OCI-LY7 (cell line): ENCODE data around the gene LPCAT1. TPM values are rescaled to one million over a fixed set of nuclear protein-coding genes. Genes with fewer than 3 reads are reported as not detected.

Experiments used
- BruUV-seq: library from RNA; stranded (reverse); fragments of 400-500 nt; replicated peaks from 2 replicates; lab custom pipeline; 2021; lab: Mats Ljungman, UMichigan
- CTCF ChIA-PET: fragments of 300-600 bp; sonication (Branson Sonifier 250); formaldehyde crosslinking; loops from one replicate; lab custom pipeline; 2022; ENCODE audit warnings: antibody characterized with exemption; ENCODE audit not compliant: unreplicated experiment; lab: Charles Lee
- POLR2A ChIA-PET: fragments of 300-600 bp; sonication (Branson Sonifier 250); formaldehyde crosslinking; loops from one replicate; lab custom pipeline; 2022; ENCODE audit warnings: antibody characterized with exemption; lab: Charles Lee
- DNase-seq: peaks from one replicate; pipeline ENCODE4 v3.0.0-alpha.2; 2015; ENCODE audit warnings: low spot score
- H2AFZ ChIP-seq: fragments of 200-600 bp; sonication (generic), shearing (Covaris generic); 2 replicates; pipeline ENCODE4 v1.6.1; 2014; ENCODE audit warnings: mild to moderate bottlenecking, antibody characterized with exemption, low read length, moderate library complexity
- H3K27ac ChIP-seq: fragments of 200-600 bp; sonication (generic); 2 replicates; pipeline ENCODE4 v1.5.1; 2014; ENCODE audit warnings: mixed run types, low read depth, mild to moderate bottlenecking, moderate library complexity, low read length, inconsistent platforms; ENCODE audit not compliant: poor library complexity, severe bottlenecking
- H3K36me3 ChIP-seq: fragments of 200-600 bp; sonication (generic); 2 replicates; pipeline ENCODE4 v1.6.1; 2014; ENCODE audit warnings: mild to moderate bottlenecking, antibody characterized with exemption, low read length, moderate library complexity, mixed read lengths; ENCODE audit not compliant: insufficient read depth
- H3K4me1 ChIP-seq: fragments of 200-600 bp; sonication (generic); 2 replicates; pipeline ENCODE4 v1.5.1; 2014; ENCODE audit warnings: mild to moderate bottlenecking, low read length; ENCODE audit not compliant: insufficient read depth, poor library complexity, severe bottlenecking
- H3K4me2 ChIP-seq: fragments of 200-600 bp; sonication (generic); 2 replicates; pipeline ENCODE4 v1.6.1; 2014; ENCODE audit warnings: mild to moderate bottlenecking, low read length
- H3K4me3 ChIP-seq: fragments of 200-600 bp; sonication (generic); 2 replicates; pipeline ENCODE4 v1.5.1; 2014; ENCODE audit warnings: mild to moderate bottlenecking, low read depth, low read length; ENCODE audit not compliant: poor library complexity, severe bottlenecking
- H3K79me2 ChIP-seq: fragments of 200-600 bp; sonication (generic); 2 replicates; pipeline ENCODE4 v1.6.1; 2016; ENCODE audit warnings: low read depth, mild to moderate bottlenecking, low read length, moderate library complexity, mixed read lengths; ENCODE audit not compliant: insufficient read depth
- H3K9me2 ChIP-seq: fragments of 200-600 bp; sonication (generic); 2 replicates; pipeline ENCODE4 v1.6.1; 2016; ENCODE audit warnings: mild to moderate bottlenecking, low read length, mixed read lengths; ENCODE audit not compliant: insufficient read depth
- H3K9me3 ChIP-seq: fragments of 200-600 bp; sonication (generic); 2 replicates; pipeline ENCODE4 v1.6.1; 2014; ENCODE audit warnings: mild to moderate bottlenecking, mixed run types, low read length, mixed read lengths
- H4K20me1 ChIP-seq: fragments of 200-600 bp; sonication (generic); 2 replicates; pipeline ENCODE4 v1.6.1; 2014; ENCODE audit warnings: mild to moderate bottlenecking, antibody characterized with exemption, low read length, moderate library complexity, mixed read lengths; ENCODE audit not compliant: insufficient read depth
- EZH2phosphoT487 ChIP-seq: fragments of 200-600 bp; sonication (generic); IDR thresholded peaks from 2 replicates; pipeline ENCODE4 v1.6.1; 2018; ENCODE audit warnings: low read depth, borderline replicate concordance, mild to moderate bottlenecking, mixed run types, antibody characterized with exemption, low read length, moderate library complexity, mixed read lengths
- intact Hi-C: fragments of 100-400 bp; cut with micrococcal nuclease; formaldehyde crosslinking; loops from one replicate; pipeline ENCODE4 v1.10.0; 2022; ENCODE audit not compliant: unreplicated experiment
- total RNA-seq, 2 experiments: library from RNA; depleted of rRNA in 1 of 2; stranded (reverse); fragments of >200 nt in 1 of 2; shearing (Covaris generic) in 1 of 2; gene quantifications; 2 replicates each; pipeline ENCODE4 v1.2.3, GENCODE V29; 2014 to 2022
- TF ChIP-seq, protein P1 (sequence below): fragments of 200-600 bp; sonication (generic); conservative IDR thresholded peaks from 2 replicates; pipeline ENCODE4 v1.5.1; 2014; ENCODE audit warnings: mild to moderate bottlenecking, antibody characterized with exemption, low read length, moderate library complexity, mixed read lengths

The LPCAT1 gene
- total RNA-seq, 2 experiments from 2014 or later = 47.7 to 63.6 TPM

DNA sequence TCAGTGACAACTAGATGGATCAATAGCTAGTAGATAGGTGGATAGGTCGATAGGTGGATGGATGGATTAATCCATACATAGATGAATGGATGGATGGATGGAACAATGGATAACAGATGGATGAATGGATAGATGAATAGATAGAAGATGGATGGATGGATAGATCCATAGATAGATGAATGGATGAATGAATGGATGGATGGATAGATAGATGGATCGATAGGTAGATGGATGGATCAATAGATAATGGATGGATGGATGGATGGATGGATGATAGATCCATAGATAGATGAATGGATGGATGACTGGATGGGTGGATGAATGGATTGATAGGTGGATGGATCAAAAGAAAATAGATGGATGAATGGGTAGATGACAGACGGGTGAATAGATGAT, 83.7 kb downstream of the LPCAT1 start:
- Histone ChIP-seq H3K4me2 (no peak overlapping the region), H3K4me1 (no peaks in the 10 kb centered on the region), H3K9me3 (no peaks in the 10 kb centered on the region), H4K20me1 (no peaks in the 10 kb centered on the region), H2AFZ (no peak overlapping the region), H3K4me3 (no peak overlapping the region), H3K79me2 (no peaks in the 10 kb centered on the region), H3K36me3 (no peaks in the 10 kb centered on the region), H3K27ac (no peak overlapping the region), H3K9me2 (no peaks in the 10 kb centered on the region)
- ChIA-PET CTCF (no interaction called here), POLR2A (no interaction called here)
- TF ChIP-seq EZH2phosphoT487 = no peak
- TF ChIP-seq, protein P1, sequence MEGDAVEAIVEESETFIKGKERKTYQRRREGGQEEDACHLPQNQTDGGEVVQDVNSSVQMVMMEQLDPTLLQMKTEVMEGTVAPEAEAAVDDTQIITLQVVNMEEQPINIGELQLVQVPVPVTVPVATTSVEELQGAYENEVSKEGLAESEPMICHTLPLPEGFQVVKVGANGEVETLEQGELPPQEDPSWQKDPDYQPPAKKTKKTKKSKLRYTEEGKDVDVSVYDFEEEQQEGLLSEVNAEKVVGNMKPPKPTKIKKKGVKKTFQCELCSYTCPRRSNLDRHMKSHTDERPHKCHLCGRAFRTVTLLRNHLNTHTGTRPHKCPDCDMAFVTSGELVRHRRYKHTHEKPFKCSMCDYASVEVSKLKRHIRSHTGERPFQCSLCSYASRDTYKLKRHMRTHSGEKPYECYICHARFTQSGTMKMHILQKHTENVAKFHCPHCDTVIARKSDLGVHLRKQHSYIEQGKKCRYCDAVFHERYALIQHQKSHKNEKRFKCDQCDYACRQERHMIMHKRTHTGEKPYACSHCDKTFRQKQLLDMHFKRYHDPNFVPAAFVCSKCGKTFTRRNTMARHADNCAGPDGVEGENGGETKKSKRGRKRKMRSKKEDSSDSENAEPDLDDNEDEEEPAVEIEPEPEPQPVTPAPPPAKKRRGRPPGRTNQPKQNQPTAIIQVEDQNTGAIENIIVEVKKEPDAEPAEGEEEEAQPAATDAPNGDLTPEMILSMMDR = no peak
- intact Hi-C loops = no loop called here
- DNase-seq = no peak
- BruUV-seq = no TSS peak

DNA sequence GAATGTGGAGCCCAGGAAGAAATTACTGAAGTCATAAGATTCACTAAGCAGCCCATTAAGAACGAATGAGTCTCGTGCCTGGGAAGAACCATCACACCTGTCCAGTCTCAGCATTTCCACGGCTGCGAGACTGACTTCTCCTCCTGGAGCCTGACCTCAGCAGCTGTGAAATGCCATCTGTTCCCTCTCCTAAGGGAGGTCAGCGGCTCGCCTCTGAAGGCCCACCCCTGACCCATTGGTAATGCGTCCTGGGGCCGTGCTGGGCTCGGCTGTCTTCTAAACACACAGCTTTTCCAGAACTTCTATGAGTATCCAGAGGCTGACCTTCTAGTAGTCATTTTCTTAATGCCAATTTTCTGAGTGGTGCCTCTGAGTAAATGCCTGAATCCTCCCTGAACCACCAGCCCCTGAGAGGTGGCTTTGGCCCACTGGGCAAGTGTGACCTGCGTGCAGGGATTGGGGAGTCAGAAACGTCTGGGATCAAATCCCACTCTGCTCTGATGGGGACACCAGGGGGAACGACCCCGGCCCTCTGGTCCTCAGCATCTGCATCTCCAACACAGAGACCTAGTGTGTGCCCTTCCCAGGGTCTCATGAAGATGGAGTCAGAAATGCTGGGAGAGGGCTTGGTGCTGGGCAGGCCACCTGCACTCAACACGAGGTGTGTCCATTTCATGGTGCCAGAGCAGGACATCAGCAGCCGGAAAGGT, 84.2 kb downstream of the LPCAT1 start:
- no peaks in the 10 kb centered on the region for H3K9me2 ChIP-seq
- no peak overlapping the region for H2AFZ ChIP-seq
- no peaks in the 10 kb centered on the region for H4K20me1 ChIP-seq
- H3K4me2 ChIP-seq = no peak overlapping the region
- POLR2A ChIA-PET = interaction anchor here (0.7 kb wide), 1 partner anchor 18 kb away, joined by 3 read pairs; no protein-coding TSS in a partner anchor
- no peaks in the 10 kb centered on the region for H3K9me3 ChIP-seq
- no peaks in the 10 kb centered on the region for H3K4me1 ChIP-seq
- TF ChIP-seq, protein P1 = no peak
- no peak for TF ChIP-seq EZH2phosphoT487
- no peak overlapping the region for H3K4me3 ChIP-seq
- CTCF ChIA-PET = no interaction called here
- BruUV-seq = no TSS peak
- no peak for DNase-seq
- no peaks in the 10 kb centered on the region for H3K79me2 ChIP-seq
- H3K36me3 ChIP-seq = no peaks in the 10 kb centered on the region
- intact Hi-C loops = no loop called here
- H3K27ac ChIP-seq = no peak overlapping the region

DNA sequence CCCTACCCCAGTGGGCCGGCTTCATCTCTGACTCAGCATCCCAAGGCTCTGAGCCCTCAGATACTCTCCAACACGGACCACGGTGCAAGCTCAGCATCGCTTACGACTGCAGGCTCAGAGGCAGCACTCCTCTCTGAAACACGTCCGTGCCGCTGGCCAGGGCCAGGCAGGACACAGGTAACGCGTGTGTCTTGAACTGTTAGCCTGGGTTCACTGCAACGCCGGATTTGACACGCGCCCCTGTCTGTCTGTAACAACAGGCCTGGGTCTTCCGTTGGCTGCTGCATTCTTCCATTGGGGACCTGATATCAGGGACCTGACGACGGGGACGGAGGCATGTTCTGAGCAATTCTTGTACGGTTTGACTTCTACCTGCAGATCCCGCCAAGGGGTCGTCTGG, 84.9 kb downstream of the LPCAT1 start:
- H2AFZ ChIP-seq = no peak overlapping the region
- TF ChIP-seq, protein P1 = no peak
- TF ChIP-seq EZH2phosphoT487 = no peak
- POLR2A ChIA-PET = interaction anchor here (0.7 kb wide), 1 partner anchor 19 kb away, joined by 3 read pairs; no protein-coding TSS in a partner anchor

More for the DNA sequence above, 84.9 kb downstream of the LPCAT1 start:
- BruUV-seq = no TSS peak
- CTCF ChIA-PET = no interaction called here
- no peak overlapping the region for H3K4me3 ChIP-seq
- no peak for DNase-seq
- H3K9me3 ChIP-seq = no peaks in the 10 kb centered on the region
- no peaks in the 10 kb centered on the region for H3K4me1 ChIP-seq
- H3K36me3 ChIP-seq = no peaks in the 10 kb centered on the region
- intact Hi-C loops = no loop called here
- no peak overlapping the region for H3K27ac ChIP-seq
- H4K20me1 ChIP-seq = no peaks in the 10 kb centered on the region
- no peaks in the 10 kb centered on the region for H3K9me2 ChIP-seq
- H3K4me2 ChIP-seq = no peak overlapping the region
- H3K79me2 ChIP-seq = no peaks in the 10 kb centered on the region
